Activated gamma-delta T cell treated with anti-CD3 and anti-CD28 coated beads, Interleukin-2, amount 50 U/mL, for 16 hours (primary cell): ENCODE measurements around the gene TMEM91.
"Not testable (repeated sequence)": the region's sequence is repeated elsewhere in the genome, so short reads cannot be mapped to it uniquely, and the experiment has no call there.

ENCODE experiments used
- DNase-seq: peaks from one replicate; pipeline ENCODE4 v3.0.0-alpha.2; 2020; ENCODE audit warnings: low read depth

TMEM91 gene

DNA sequence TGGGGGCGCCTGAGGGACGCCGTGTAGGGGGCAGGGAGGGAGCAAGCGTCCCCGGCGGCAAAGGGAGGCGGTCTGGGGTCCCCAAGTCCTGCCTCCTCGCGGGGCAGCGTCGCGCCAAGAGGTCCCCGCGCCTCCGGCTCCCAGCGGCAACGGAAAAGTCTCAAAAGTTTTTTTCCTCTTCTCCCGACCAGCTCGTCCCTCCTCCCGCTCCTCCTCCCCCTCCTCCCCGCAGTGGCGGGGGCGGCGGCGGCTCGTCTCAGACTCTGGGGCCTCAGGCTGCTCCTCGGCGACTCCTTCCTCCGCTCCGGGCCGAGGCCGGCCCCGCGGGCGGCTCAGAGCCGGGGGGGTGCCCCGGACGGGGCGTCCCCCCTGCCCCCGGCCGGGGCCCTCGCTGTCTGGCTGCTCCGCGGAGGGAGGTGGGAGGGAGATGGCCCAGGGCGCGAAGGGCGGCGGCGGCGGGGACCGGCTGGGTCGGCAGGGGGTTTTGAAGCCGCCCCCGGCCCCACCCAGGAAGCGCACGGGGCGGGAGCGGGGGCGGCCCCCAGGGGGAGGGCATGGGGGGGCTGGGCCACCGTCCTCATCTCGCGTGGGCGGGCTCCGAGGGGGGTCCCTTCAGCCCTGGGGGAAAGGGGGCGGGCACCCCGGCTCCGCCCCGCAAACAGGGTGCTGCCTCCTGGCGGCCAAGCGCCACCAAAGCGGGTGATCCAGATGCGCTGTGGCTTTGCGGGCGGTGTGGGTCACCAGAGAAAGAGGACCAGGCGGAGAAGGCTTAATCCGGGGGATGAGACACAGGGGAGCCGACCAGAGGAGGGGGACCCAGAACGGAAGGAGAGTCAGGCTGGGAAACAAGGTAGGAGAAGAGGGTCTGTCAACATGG is 22.6 kb upstream of the TMEM91 start, which contains the start of gene TGFB1:
TGFB1 (minus strand) TSS at position 457 of the 877 bp plus-strand sequence. CDS start 878 bp downstream, outside the sequence.
- DNase-seq, result peak; percentile 93

DNA sequence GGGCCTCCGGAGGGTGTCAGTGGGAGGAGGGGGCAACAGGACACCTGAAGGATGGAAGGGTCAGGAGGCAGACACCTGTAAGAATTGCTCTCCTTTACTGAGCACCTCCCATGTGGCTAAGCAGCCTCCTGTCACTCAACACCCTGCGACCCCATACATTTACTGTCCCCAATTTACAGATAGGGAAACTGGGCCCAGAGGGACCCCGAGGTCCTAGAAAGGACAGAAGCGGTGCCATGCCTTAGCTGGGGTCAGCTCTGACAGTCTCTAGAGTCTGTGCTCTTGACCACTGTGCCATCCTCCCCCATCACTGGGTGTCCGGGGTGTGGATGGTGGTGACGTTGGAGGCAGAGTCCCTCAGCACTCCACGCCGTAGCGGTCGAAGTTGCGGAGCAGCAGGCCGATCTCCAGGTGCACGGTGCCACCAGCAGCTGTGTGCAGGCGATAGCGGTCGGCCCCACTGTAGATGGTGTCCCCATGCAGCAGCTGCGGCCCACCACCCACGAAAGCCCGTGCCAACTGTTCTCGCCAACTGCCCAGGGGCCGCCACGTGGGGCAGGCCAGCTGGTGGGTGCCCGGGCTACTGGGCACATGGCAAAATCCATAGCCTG is 21.9 kb upstream of the TMEM91 start:
- DNase-seq, result no peak

DNA sequence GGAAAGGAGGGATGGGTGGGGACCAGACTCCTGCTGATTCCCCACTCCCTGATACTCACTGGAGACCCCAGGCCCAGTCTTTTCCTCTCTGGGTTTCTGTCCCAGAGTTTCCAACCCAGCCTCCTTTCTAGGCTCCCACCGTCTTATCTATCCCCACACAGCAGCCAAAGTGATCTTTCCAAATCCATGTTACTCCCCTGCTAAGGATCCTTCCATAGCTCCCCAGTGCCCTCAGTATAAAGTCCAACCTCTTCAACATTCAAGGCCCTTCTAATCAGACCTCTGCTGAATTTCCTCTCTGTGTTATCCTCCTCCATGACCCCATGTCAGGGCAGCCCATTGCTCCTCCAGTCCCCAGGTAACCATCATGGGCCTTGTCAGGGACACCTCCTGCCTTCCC is 21.3 kb upstream of the TMEM91 start:
- no peak for DNase-seq

DNA sequence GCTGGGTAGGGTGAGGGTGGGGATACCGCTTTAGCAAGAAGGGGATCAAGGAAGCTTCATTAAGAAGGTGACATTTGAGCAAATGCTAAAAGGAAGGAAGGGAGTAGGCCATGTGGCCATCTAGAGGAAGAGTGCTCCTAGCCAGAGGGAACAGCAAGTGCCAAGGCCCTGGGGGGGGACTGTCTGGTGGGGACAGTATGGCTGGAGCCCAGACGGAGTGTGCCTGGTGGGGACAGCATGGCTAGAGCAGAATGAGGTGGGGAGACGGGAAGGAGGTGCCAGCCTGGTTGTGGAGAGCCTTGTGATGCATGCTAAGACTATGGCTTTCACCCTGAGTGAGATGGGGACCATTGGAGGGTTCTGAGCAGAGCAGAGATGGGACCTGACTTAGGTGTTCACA is 20.5 kb upstream of the TMEM91 start:
- no peak for DNase-seq

DNA sequence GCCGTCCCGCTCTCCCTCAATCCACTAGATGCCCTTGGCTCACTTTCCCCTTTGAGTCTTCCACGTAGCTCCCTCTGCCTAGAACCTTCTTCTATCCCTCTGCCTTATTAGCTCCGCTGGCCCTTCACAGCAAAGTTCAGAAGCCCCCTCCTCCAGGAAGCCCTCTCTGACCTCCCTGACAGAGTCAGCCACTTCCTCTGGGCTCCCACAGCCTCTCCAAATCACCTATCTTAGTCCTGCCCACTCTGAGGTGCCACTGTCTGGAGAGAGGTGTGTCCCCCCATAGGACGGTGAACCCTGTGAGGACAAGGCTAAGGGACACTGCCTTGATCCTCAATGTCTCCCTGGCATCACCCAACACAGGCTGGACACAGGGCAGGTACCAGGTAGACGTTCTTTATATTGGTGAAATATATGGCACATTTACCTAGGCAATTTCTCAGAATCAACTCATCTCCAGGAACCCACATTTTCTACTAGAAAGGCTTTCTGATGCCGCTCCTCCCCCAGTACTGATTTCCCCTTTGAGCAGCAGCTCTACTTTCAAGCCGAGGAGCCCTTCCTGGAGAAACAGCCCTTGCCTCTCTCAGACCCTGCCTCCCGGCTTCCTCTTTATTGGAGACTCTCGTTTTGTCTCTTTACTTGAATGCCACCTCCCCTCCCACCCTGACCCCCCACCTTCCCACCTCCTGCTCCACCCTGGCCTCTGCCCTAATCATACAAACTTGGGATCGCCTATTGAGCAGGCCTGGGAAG is 19.2 kb upstream of the TMEM91 start:
- DNase-seq, result no peak

DNA sequence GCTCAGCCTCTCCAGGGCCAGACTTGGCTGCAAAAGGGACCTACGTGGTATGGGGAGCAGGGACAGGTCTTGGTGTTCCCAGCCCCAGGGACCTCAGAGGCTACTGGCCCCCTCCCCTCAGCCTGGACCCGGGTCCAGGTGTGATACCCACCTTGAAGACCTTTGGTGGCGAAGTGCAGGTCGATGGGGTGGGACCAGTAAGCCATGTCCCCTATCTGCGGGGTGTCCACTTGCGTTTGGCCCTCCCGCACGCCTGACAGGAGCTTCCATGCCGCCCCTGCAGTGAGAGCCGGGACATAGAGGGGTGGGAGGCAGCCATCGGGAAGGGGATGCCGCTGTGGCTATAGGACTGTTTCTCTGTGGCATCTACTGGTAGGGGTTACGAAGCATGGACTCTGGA is 18.6 kb upstream of the TMEM91 start:
- no peak for DNase-seq

DNA sequence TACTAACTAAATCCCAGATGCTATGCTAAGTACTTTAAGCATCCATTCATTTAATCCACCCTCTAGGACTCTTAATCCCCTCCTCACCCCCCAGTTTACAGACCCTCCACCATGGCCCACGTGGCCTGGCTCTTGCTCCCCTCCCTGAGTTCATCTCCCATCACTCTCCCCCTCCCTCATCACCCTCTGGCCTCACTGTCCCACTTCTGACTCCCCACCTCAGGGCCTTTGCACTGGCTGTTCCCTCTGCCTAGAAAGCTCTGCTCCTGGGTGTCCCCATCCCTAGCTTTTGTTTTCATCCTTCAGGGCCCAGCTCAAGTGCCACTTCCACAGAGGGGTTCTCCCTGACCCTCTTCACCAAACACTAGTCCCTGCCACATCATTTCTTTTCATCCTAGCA is 16.6 kb upstream of the TMEM91 start:
- DNase-seq, result no peak

DNA sequence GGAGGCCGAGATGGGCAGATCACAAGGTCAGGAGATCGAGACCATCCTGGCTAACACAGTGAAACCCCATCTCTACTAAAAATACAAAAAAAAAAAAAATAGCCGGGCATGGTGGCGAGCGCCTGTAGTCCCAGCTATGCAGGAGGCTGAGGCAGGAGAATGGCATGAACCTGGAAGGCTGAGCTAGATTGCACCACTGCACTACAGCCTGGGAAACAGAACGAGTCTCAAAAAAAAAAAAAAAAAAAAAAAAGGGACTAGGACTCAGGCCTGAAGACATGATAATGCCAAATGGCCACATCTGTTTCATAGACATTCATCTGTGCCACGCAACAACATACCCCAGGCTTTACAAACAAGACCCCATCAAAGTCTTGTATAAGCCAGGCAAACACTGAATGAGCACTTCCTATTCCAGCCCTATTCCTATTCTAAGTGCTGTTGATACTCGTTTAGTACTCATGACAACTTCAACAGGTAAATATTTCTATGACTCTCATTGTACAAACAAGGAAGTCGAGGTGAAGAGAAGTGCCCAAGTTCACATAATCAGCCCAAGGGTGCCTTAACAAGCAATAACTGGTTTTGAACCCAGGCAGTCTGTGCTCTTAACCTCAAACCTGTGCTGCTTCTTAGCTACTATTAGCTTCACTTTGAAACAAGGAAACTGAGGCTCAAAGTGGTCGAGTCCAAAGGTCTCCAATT is 14.0 kb upstream of the TMEM91 start:
- DNase-seq, result no peak

DNA sequence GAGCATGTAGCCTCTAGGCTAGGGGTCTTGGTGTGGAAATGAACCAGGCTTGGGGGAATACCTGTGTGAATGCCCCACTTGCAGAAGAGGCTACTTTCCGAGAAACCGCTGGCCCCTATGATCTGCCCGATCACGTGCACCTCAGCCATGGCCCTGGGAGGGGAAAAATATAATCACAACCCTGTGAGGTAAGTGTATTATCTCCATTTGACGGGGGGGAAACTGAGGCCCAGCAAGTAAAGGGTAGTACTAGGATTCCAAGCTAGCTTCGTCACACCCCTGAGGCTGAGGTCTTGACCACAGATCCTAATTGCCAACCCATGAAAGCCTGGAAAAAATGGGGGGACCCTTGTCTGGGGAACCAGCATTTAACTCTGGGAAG is 13.0 kb upstream of the TMEM91 start:
- DNase-seq, result no peak

DNA sequence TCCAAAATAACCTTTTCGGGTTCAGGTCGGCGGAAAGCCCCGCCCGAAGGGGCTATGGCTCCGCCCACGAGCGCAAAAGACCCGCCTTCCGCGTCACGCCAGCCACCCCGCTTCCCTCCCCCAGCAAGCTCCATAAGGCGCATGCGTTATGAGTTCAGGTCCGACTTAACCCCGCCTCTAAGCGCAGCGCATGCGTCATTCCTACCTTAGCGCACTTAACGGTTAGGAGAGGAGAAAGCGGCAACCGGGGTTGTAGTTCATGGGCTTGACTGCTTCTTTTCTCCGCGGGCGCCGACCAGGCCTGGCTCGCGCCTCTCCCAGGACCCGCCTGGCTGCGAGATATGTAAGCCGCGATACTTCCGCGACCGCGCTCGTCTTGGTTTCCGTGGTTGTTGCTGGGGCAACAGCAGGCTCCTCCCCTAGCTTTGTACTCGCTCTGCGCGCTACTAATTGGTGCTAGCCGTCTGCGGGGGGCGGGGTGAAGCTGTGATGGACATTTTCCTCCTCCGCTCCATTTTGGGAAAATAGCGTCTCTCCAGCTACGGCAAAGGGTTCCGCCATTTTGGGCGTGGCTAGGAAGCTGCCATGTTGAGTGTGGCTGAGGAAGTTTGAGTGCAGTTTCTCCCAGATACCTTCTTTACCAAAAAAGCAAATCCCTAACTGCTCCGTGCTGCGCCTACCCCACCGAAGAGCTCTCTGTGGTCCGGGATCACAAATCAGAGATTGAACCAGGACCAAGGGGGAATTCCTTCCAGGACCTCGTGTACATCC is 12.4 kb upstream of the TMEM91 start, which contains the start of gene B9D2:
B9D2 (minus strand) TSS at position 397 of the 771 bp plus-strand sequence. CDS start 630 bp downstream, outside the sequence.
- DNase-seq, result peak; percentile 95

DNA sequence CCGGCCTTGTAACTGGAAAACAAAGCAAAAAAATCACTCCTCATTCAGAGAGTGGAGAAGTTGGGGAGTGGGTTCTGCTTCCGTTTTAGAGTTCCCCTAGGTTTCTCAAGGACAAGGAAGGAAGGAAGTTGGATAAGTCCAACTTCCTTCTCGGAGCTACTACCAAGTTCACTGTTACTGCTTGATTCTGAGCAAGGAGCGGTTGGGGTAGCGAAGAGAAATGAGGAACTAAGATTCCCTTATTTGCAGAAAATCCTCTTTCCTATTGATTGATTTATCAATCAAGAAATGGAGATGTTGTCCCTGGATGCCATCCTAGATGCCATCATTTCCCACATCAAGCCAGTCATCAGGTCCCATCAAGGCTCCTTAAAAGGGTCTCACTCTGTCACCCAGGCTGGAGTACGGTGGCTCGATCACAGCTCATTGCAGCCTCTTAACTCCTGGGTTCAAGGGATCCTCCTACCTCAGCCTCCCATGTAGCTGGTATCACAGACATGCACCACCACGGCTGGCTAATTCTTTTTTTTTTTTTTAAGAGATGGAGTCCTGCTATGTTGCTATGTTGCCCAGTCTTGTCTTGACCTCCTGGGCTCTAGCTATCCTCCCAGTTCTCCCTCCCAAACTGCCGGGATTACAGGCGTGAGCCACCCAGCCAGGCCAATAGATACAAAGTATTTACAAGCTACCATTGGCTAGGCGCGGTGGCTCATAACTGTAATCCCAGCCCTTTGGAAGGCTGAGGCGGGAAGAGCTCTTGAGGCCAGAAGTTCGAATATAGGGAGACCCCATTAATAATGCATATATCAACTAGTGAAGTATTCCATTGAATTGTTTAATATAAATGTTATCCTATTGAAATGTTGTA is 11.6 kb upstream of the TMEM91 start:
- no peak for DNase-seq

DNA sequence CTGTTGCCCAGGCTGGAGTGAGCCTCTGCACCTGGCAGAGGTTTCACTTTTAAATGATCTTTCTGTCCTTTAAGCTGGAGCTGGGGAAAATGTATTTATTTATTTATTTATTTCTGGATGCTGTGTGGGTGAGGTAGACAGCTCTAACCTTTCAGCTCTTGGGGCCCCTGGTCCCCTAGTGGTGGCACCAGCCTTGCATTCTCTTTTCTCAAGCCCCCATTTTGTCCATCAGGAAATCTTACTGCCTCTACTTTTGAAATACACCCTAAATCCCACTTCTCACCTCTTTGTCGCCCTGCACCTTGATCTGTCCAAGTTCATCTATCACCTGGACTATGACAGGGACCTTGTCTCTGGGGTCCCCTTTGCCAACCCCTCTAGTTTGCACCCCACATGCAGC is 10.2 kb upstream of the TMEM91 start:
- DNase-seq, result no peak

DNA sequence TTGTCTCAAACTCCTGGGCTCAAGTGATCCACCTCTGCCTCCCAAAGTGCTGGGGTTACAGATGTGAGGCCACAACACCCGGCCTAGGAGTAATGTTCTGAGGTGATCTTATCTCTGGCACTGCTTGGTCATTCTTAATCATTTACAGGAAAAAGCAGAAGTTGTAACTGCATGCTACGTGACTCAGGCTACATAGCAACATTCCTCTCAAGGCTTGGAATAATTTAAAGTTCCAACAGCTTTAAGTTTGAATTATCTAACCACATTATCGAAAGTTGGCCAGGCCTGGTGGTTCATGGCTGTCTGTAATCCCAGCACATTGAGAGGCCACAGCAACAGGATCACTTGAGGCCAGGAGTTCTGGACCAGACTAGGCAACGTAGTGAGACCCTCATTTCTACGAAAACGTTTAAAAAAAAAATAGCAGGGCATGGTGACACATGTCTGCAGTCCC is 8.5 kb upstream of the TMEM91 start:
- DNase-seq, result no peak

DNA sequence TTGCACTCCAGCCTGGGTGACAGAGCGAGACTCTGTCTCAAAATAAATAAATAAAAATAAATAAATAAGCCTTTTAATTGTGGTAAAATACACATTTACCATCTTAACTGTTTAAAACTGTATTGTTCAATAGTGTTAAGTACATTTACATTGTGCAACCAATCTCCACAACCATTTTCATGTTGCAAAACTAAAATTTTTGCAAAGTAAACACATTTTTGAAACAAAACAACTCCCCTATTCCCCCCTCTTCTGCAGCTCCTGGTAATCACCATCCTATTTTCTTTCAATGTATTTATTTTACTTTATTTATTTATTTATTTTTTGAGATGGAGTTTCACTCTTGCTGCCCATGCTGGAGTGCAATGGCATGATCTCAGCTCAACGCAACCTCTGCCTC is 6.6 kb upstream of the TMEM91 start:
- no peak for DNase-seq

DNA sequence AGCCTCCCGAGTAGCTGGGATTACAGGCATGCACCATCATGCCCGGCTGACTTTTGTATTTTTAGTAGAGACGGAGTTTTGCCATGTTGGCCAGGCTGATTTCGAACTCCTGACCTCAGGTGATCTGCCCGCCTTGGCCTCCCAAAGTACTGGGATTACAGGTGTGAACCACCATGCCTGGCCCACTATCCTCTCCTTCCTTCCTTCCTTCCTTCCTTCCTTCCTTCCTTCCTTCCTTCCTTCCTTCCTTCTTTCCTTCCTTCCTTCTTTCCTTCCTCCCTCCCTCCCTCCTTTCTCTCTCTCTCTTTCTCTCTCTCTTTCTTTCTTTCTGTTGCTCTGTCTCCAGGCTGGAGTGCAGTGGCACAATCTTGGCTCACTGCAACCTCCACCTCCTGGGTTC is 5.2 kb upstream of the TMEM91 start:
- DNase-seq, result not testable (repeated sequence)

DNA sequence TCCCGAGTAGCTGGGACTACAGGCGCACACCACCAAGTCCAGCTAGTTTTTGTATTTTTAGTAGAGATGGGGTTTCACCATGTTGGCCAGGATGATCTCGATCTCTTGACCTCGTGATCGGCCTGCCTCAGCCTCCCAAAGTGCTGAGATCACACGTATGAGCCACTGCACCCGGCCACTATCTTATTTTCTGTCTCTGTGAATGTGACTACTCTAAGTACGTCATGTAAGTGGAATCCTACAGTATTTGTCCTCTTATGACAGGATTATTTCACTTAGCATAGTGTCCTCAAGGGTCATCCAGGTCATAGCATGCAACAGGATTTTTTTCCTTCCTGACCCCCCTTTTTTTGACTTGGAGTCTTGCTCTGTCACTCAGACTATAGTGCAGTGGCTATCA is 4.8 kb upstream of the TMEM91 start:
- no peak for DNase-seq

DNA sequence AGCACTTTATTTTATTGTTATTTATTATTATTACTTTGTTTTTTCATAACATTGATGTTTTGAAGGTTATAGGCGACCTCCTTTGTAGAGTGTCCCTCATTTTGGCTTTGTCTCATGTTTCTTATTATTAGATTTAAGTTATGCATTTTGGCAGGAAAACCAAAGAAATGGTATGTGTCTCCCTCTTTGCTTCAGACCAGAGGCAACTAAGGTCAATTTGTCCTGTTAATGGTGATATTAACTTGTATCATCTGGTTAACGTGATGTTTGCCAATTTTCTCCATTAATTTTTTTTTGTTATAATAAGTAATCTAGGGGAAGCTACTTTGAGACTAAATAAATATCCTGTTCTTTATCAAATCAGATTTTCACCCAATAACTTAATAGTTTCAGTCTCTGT is 3.8 kb upstream of the TMEM91 start:
- DNase-seq, result no peak

DNA sequence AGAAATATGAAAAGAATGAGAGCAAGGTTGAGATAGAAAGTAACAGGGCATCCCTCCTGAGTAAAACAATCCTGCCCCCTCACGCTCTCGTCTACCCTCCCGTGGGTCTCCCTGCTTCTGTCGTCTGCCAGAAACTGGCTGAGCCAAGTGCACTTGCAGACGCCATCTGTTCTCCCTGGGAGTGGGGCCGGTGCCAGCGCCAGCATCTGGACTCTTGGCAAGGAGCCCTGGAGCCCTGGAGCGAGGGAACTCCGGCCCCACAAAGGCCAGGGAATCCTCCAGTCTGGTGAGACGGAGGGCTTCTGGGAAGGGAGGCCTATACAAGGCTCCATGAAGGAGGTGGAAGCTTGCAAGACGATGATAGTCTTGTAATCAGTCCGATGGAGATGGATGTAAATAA is 2.3 kb upstream of the TMEM91 start:
- no peak for DNase-seq

DNA sequence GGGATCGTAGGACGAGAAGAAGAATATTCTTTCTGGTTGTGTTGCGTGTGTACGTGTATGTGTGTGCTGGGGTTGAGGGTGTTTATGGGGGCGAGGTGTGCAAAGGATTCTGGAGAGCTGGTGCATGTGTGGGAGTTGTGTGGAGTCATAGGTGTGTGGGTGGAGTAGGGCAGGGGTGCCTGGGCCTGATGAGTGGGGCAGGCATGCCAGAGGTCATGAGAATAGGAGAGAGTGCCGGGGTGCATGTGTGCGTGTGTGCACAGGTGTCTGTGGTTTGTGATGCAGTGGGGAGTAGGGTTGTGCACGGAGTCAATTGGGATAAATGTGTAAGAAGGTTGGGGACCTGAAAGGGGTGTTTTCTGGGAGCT is 649 bp downstream of the TMEM91 start:
- DNase-seq, result no peak

DNA sequence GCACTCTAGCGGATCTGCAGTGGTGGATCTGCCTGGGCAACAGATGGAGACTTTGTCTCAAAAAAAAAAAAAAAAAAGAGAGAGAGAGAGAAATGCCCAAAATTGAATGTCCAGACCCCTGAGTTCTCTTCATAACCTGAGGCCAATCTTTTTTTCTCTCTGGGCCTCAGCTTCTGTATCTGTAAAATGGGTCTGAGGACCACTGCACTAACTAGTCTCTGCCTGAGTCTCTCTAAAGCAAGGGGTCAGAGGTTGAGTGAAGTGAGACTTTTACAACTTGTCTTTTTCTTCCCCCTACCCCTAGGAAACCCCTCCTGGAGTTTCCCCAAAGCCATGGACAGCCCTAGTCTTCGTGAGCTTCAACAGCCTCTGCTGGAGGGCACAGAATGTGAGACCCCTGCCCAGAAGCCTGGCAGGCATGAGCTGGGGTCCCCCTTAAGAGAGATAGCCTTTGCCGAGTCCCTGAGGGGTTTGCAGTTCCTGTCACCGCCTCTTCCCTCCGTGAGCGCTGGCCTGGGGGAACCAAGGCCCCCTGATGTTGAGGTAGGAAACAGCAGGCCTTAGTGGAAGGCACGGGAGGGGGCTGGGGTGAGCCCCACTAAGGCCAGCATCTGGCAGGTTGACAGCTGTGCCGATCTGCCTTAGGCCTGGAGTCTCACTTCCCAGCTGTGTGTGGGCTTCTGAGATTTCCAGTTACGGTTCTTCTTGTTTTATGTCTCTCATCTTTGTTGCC is 1.8 kb downstream of the TMEM91 start:
- DNase-seq, result no peak
